A549 treated with Mapracorat at 1 μM for 4 hours (cell line): ENCODE data around the gene KLHL34. TPM values are rescaled to one million over a fixed set of nuclear protein-coding genes. Genes with fewer than 3 reads are reported as not detected.

Experiments
- total RNA-seq: library from RNA; stranded (reverse); fragments of 200-300 nt; extraction: Qiagen RNA extraction; gene quantifications from 5 replicates; pipeline ENCODE4 v1.2.3, GENCODE V29; 2022

The KLHL34 gene, protein sequence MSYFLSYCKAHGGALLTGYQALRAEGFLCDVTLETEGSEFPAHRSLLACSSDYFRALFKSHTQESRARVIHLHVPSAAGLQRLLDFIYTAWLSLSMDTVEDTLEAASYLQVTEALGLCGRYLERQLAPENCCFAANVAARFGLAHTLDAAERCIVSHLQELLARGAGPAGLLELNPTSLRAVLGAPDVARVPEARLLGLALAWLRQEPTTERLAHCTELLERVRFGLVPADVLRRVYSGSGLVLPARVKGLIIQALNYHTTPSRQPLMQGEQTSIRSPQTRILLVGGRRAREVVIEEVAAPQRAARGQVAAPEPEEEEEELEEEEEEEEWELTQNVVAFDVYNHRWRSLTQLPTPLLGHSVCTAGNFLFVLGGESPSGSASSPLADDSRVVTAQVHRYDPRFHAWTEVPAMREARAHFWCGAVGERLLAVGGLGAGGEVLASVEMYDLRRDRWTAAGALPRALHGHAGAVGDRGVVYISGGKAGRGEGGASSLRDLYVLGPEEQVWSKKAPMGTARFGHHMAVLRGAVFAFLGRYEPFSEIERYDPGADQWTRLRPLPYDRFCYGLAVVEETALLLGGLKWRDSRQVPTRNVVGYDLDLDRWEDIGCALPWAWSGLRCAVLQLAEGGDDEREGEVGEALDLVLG
- total RNA-seq: not detected in 5 replicates

GRCh38 chrX:21658152-21658737 is at the start of gene KLHL34:
TSS of gene KLHL34 (minus strand) at chrX:21658330. CDS start at chrX:21657788, 542 bp downstream.

Other genes starting within 250 kb of the KLHL34 start
- 0.20 TPM in 1 of 5 replicates, not detected in the others for gene SMPX, start 99.8 kb upstream of the KLHL34 start, total RNA-seq
- 19.3 to 26.3 TPM (median 21.6 TPM) in 5 replicates for gene MBTPS2, start 181.3 kb upstream of the KLHL34 start, total RNA-seq
- 1.9 to 2.7 TPM (median 2.5 TPM) in 5 replicates for gene YY2, start 197.7 kb upstream of the KLHL34 start, total RNA-seq